Kidney (tissue), 14 donors: ENCODE measurements around the gene FAF2. TPM values are rescaled to one million over a fixed set of nuclear protein-coding genes. Genes with fewer than 3 reads are reported as not detected.

Experiments used
- DNase-seq, 5 donors: peaks; one replicate each; pipeline ENCODE4 v3.0.0-alpha.2; 2013 to 2020
- FAIRE-seq: peaks from 2 replicates; lab custom pipeline; 2012; peaks lifted over from hg19 to GRCh38; lab: Jason Lieb, UNC
- H3K27ac ChIP-seq, 2 donors: one replicate each; pipeline ENCODE4 v1.7.0; 2013; ENCODE audit warnings: low read depth in 2 of 2, low read length in 2 of 2, inconsistent platforms in 1 of 2
- H3K27me3 ChIP-seq: one replicate; pipeline ENCODE4 v1.7.1; 2013; ENCODE audit warnings: low read length, inconsistent platforms; ENCODE audit not compliant: control insufficient read depth, insufficient read depth
- H3K36me3 ChIP-seq, 3 donors: one replicate each; pipeline versions ENCODE4 v1.7.0 to v1.7.1; 2013; ENCODE audit warnings: low read length in 3 of 3, control low read depth in 1 of 3, inconsistent platforms in 1 of 3; ENCODE audit not compliant: insufficient read depth in 3 of 3, control insufficient read depth in 2 of 3
- H3K4me1 ChIP-seq, 3 donors: one replicate each; pipeline versions ENCODE4 v1.7.0 to v1.7.1; 2013; ENCODE audit warnings: low read length in 3 of 3, inconsistent platforms in 1 of 3, low read depth in 1 of 3; ENCODE audit not compliant: control insufficient read depth in 2 of 3, insufficient read depth in 2 of 3
- H3K4me3 ChIP-seq, 3 donors: one replicate each; pipeline versions ENCODE4 v1.7.0 to v1.8.1; 2013; ENCODE audit warnings: low read length in 3 of 3, control low read depth in 1 of 3, inconsistent platforms in 1 of 3
- H3K9ac ChIP-seq, 3 donors: one replicate each; pipeline versions ENCODE4 v1.7.0 to v1.7.1; 2013; ENCODE audit warnings: low read length in 3 of 3, control low read depth in 1 of 3, inconsistent platforms in 1 of 3
- H3K9me3 ChIP-seq, 3 donors: one replicate each; pipeline versions ENCODE4 v1.7.0 to v1.7.1; 2013; ENCODE audit warnings: low read length in 3 of 3, control low read depth in 1 of 3, inconsistent platforms in 1 of 3; ENCODE audit not compliant: control insufficient read depth in 2 of 3, insufficient read depth in 1 of 3
- CTCF ChIP-seq: IDR thresholded peaks from 3 replicates; pipeline ENCODE4 v1.5.1; 2012; ENCODE audit warnings: mild to moderate bottlenecking, moderate library complexity, borderline replicate concordance; ENCODE audit not compliant: insufficient read depth; ENCODE audit errors: extremely low read depth
- intact Hi-C: fragments of 100-400 bp; cut with DNase I; formaldehyde crosslinking; loops from one replicate; pipeline ENCODE4 v1.11.1; 2022
- polyA plus RNA-seq: library from polyadenylated mRNA; stranded (reverse); fragments of 350-450 nt; fragmentation: Illumina TruSeq; extraction: RNeasy Lipid Tissue Mini Kit (QIAGEN cat#74804); gene quantifications from one replicate; pipeline ENCODE4 v1.2.3, GENCODE V29; 2014; ENCODE audit warnings: low read depth, low replicate concordance; ENCODE audit not compliant: insufficient read depth
- total RNA-seq: library from RNA; stranded (reverse); fragmentation: NEBNext Ultra II Directional; extraction: Animal tissue kit (Norgen Biotek cat#: 25700); gene quantifications from one replicate; pipeline ENCODE4 v1.2.1, GENCODE V29; 2021
- donor health status: control.
- donor health status: control.
- donor health status: control.
- donor health status: control.
- donor health status: control.
- donor health status: DM: yes; HTN: yes; CAD: no.
- donor health status: Normal renal cell carcinoma (clear cell type).

FAF2 gene
- total and polyA plus RNA-seq, 2 donors from 2014 or later, result 11.1 to 31.7 TPM

DNA sequence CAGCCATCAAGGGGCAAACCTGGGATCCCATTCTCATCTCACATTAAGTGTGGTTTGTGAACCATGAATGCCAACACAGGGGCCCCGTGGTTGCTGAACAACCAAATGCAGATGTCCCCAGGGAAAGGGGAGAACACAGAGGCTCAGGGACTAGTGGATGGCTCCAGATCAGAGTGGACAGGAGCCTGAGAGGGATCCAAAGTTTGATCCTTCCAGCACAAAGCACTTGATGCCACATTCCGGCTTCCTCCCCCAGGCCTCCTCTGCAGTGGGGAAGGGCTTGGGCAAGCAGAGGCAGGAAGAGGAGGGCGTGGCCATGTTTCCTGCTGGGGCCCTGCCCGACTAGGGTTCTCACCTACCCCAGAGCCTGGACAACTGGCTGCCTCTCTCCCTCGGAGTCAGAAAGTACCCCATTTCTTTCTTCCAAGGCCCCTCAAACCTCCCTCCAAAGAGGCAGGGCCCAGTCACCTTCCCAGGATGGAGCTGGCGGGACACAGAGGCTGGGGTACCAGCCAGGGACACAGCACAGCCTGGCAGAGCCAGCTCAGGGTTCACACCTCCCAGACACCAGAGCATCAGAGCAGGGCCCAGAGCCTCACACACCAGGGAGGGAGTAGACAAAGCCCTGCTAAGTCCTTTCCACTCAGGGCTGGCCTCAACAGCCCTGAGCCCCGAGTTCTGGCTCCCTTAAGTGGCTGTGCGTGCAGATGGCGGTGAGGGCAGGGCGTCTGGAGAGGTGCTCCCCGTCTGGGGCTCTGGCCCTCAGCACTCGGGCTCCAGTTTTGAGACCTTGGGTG lies 93.4 kb downstream of the FAF2 start:
- Histone ChIP-seq H3K9ac (peak overlapping the region in 1 of 3 donors; percentile 77), H3K4me3 (no peak overlapping the region), H3K27ac (peak overlapping the region; percentile 55 to 75), H3K36me3 (no peaks in the 10 kb centered on the region), H3K27me3 (no peaks in the 10 kb centered on the region), H3K4me1 (peaks cover 0 to 19% (median 9%) of the 10 kb centered on the region in 3 donors), H3K9me3 (no peaks in the 10 kb centered on the region)
- DNase-seq (peak; percentile 67 to 89 (median 84)), FAIRE-seq (no peak)
- no peak for TF ChIP-seq CTCF
- intact Hi-C loops, result no loop called here

DNA sequence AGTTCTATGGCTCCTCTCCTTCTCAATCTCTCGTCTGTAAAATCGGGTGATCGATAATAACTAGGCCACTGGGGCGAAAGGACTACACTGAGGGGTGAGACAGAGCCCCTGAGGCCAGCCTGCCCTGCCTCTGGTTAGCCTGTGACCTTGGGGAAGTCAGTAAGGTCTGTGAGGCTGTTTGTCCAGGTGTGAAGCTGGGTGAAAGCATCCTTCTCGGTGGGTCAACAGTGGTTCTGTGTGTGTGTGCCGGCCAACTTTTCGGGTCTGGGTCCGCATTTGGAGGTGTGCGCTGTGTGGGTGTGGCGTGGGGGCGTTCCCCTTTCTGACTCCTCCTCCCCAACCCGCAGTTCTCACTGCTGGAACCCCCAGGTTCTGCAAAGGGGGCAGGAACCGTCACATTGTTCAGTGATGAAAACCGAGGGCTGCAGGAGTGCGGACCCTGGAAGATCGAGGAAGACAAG lies 94.0 kb downstream of the FAF2 start:
- Histone ChIP-seq H3K27me3 (no peaks in the 10 kb centered on the region), H3K9me3 (no peaks in the 10 kb centered on the region), H3K4me3 (peak overlapping the region; percentile 46 to 59 (median 48)), H3K4me1 (peaks cover 0 to 19% (median 9%) of the 10 kb centered on the region in 3 donors), H3K9ac (peak overlapping the region in 2 of 3 donors; percentile 32 to 77), H3K36me3 (no peaks in the 10 kb centered on the region), H3K27ac (peak overlapping the region; percentile 75 to 82)
- no peak for TF ChIP-seq CTCF
- DNase-seq (peak in 2 of 5 donors; percentile 73 to 76), FAIRE-seq (no peak)
- intact Hi-C loops, result no loop called here

DNA sequence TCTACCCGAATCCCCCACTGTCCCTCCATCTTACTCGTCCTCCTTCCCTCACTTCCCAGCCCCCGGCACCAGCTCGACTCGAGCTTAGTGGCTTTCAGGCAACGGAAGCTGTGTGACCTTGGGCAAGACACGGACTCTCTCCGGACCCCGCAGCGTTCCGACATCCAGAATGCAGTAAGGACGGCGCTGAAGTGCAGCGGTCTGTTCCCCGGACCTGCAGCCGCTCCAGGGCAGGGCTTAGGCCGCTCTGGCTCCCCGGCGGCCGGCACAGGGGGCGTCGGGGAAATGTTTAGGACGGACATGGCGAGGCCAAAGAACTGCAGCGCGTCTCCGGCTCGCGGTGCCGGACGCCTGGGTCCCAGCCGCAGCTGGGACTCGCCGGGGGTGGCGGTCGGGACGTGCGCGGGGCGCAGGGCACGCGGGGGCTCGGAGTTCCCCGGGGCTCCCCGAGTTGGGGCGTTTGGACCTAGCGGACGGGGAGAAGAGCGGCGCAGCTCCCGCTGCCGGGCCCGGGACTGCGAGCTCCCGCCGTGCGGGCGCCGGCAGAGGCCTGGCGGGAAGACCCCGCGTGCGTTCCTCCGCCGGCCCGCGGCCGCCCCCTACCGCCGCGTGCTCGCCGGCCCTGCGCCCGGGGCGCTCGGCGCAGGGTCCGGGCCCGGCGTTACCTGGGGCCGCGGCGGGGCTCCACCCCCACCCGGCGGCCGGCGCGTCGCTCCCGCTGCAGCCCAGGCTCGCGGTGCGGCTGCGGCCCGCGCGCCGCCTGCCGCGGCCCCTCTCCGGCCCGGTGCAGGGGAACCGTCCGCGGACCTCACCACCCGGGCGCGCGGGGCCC lies 94.6 kb downstream of the FAF2 start:
- Histone ChIP-seq H3K4me3 (peak overlapping the region; percentile 46 to 81 (median 48)), H3K27me3 (no peaks in the 10 kb centered on the region), H3K4me1 (peaks cover 0 to 19% (median 9%) of the 10 kb centered on the region in 3 donors), H3K9ac (peak overlapping the region in 2 of 3 donors; percentile 29 to 77), H3K27ac (peak overlapping the region; percentile 82 to 92), H3K36me3 (no peaks in the 10 kb centered on the region), H3K9me3 (no peaks in the 10 kb centered on the region)
- DNase-seq, result peak in 4 of 5 donors; percentile 32 to 80 (median 66)
- TF ChIP-seq CTCF, result peak; percentile 23
- no peak for FAIRE-seq
- intact Hi-C loops, result no loop called here
